B cell (primary cell): Measurements from ENCODE around the gene RAB3IP. TPM values are rescaled to one million over a fixed set of nuclear protein-coding genes. Genes with fewer than 3 reads are reported as not detected.

Experiments
- ATAC-seq: fragments of 200-7000 bp; cut with Tn5 transposase; one replicate; pipeline ENCODE4 v1.10.0; 2021; ENCODE audit warnings: low read depth, mild to moderate bottlenecking, moderate number of reproducible peaks, moderate library complexity
- CTCF ChIA-PET: fragments of 350-600 bp; sonication (Branson Sonifier 250); formaldehyde crosslinking; loops from one replicate; lab custom pipeline; 2021; ENCODE audit warnings: antibody characterized with exemption, inconsistent platforms; lab: Charles Lee
- POLR2A ChIA-PET: fragments of 350-600 bp; sonication (Branson Sonifier 250); formaldehyde crosslinking; loops from one replicate; lab custom pipeline; 2021; ENCODE audit warnings: antibody characterized with exemption; lab: Charles Lee
- DNase-seq: peaks from one replicate; pipeline ENCODE4 v3.0.0; 2013
- H2AFZ ChIP-seq: 2 replicates; pipeline ENCODE4 v1.6.1; 2012; ENCODE audit warnings: mild to moderate bottlenecking, low read depth, low read length; ENCODE audit not compliant: insufficient read depth, poor library complexity, severe bottlenecking
- H3K27ac ChIP-seq, 2 donors: 1 replicate in 1 of 2; 2 replicates in 1 of 2; pipeline ENCODE4 v1.5.1; 2012 to 2013; ENCODE audit warnings: low read length in 2 of 2, mild to moderate bottlenecking in 2 of 2, moderate library complexity in 1 of 2
- H3K27me3 ChIP-seq, 4 experiments: fragments of 200-600 bp in 1 of 4; sonication (generic) in 1 of 4; replicated peaks in 1 of 4; 1 replicate in 2 of 4; 2 replicates in 2 of 4; pipeline versions ENCODE4 v1.6.1 to v1.7.0; 2013 to 2016; ENCODE audit warnings: low read length in 3 of 4, mild to moderate bottlenecking in 2 of 4, mixed read lengths in 1 of 4, moderate library complexity in 1 of 4; ENCODE audit not compliant: insufficient read depth in 4 of 4, control insufficient read depth in 3 of 4; ENCODE audit errors: control extremely low read depth in 1 of 4
- H3K36me3 ChIP-seq, 2 experiments: replicated peaks in 1 of 2; 1 replicate in 1 of 2; 2 replicates in 1 of 2; pipeline versions ENCODE4 v1.6.1 to v1.7.1; 2013; ENCODE audit warnings: low read length in 1 of 2; ENCODE audit not compliant: insufficient read depth in 2 of 2, control insufficient read depth in 1 of 2; ENCODE audit errors: control extremely low read depth in 1 of 2, extremely low read depth in 1 of 2
- H3K4me1 ChIP-seq, 2 donors: fragments of 200-600 bp in 1 of 2; sonication (generic) in 1 of 2; 1 replicate in 1 of 2; 2 replicates in 1 of 2; pipeline versions ENCODE4 v1.5.1 to v1.6.1; 2013 to 2017; ENCODE audit warnings: low read length in 2 of 2; ENCODE audit not compliant: control insufficient read depth in 2 of 2, insufficient read depth in 2 of 2
- H3K4me2 ChIP-seq: replicated peaks from 2 replicates; pipeline ENCODE3; 2012; ENCODE audit warnings: mild to moderate bottlenecking, low read depth, low read length; ENCODE audit not compliant: poor library complexity, severe bottlenecking
- H3K4me3 ChIP-seq, 5 experiments: fragments of 200-600 bp in 1 of 5; sonication (generic) in 1 of 5; 1 replicate in 3 of 5; 2 replicates in 2 of 5; pipeline versions ENCODE4 v1.5.1 to v1.7.0; 2011 to 2016; ENCODE audit warnings: low read length in 4 of 5, mild to moderate bottlenecking in 4 of 5, low read depth in 2 of 5, control low read depth in 1 of 5, moderate library complexity in 1 of 5; ENCODE audit not compliant: insufficient read depth in 1 of 5; ENCODE audit errors: control extremely low read depth in 1 of 5, extremely low read depth in 1 of 5
- H3K79me2 ChIP-seq: fragments of 200-600 bp; sonication (generic); one replicate; pipeline ENCODE4 v1.6.0; 2016; ENCODE audit warnings: low read length; ENCODE audit not compliant: control insufficient read depth, insufficient read depth
- H3K9ac ChIP-seq: fragments of 200-600 bp; sonication (generic); 2 replicates; pipeline ENCODE4 v1.6.1; 2017; ENCODE audit warnings: mild to moderate bottlenecking, low read length, moderate library complexity
- H3K9me3 ChIP-seq, 3 donors: one replicate each; pipeline versions ENCODE4 v1.6.1 to v1.7.1; 2013; ENCODE audit warnings: low read length in 2 of 3; ENCODE audit not compliant: control insufficient read depth in 2 of 3, insufficient read depth in 1 of 3; ENCODE audit errors: control extremely low read depth in 1 of 3
- H4K20me1 ChIP-seq: 2 replicates; pipeline ENCODE4 v1.6.0; 2012; ENCODE audit warnings: mild to moderate bottlenecking, low read length; ENCODE audit not compliant: insufficient read depth, control insufficient read depth, poor library complexity, severe bottlenecking
- H3K27ac Mint-ChIP-seq: one replicate; pipeline ENCODE4 v1.8.0; 2021; ENCODE audit warnings: mixed read lengths
- H3K27me3 Mint-ChIP-seq: one replicate; pipeline ENCODE4 v1.8.0; 2021; ENCODE audit warnings: mixed read lengths
- H3K4me1 Mint-ChIP-seq: one replicate; pipeline ENCODE4 v1.8.0; 2021; ENCODE audit warnings: mixed read lengths
- H3K4me3 Mint-ChIP-seq: one replicate; pipeline ENCODE4 v1.8.0; 2021; ENCODE audit warnings: mixed read lengths
- H3K9me3 Mint-ChIP-seq: one replicate; pipeline ENCODE4 v1.8.0; 2022; ENCODE audit warnings: mixed read lengths; ENCODE audit not compliant: insufficient read depth
- CTCF ChIP-seq: fragments of 200-600 bp; IDR thresholded peaks from one replicate; pipeline ENCODE4 v1.8.0; 2022; ENCODE audit warnings: antibody characterized with exemption, mild to moderate bottlenecking
- EZH2 ChIP-seq: IDR thresholded peaks from 2 replicates; pipeline ENCODE4 v1.6.1; 2012; ENCODE audit warnings: borderline replicate concordance, low read depth, mild to moderate bottlenecking, moderate library complexity, low read length; ENCODE audit not compliant: insufficient read depth, poor library complexity, severe bottlenecking
- WGBS: methylation state at CpG from one replicate; pipeline ENCODE4 v1.1.5; 2013; ENCODE audit warnings: missing lambda C conversion rate; ENCODE audit not compliant: insufficient coverage; 5-methylcytosine and 5-hydroxymethylcytosine counted together
- intact Hi-C: fragments of 100-400 bp; cut with micrococcal nuclease; formaldehyde crosslinking; loops from one replicate; pipeline ENCODE4 v1.10.0; 2022
- polyA plus RNA-seq: library from polyadenylated mRNA; depleted of rRNA; stranded (reverse); fragments of >200 nt; gene quantifications from 2 replicates; pipeline ENCODE4 v1.2.3, GENCODE V29; 2012
- total RNA-seq, 2 donors: library from RNA; stranded (reverse); fragments of 120-200 nt in 1 of 2; gene quantifications; 1 replicate in 1 of 2; 2 replicates in 1 of 2; pipeline versions ENCODE4 v1.2.3 to v1.2.4, GENCODE V29; 2013 to 2022

Gene RAB3IP
- total and polyA plus RNA-seq, 2 donors (not counting 1 experiment from before 2014, with no cell fraction given) = 11.2 to 37.9 TPM

- Histone ChIP-seq H2AFZ (no peak within 1 kb of the TSS), H3K27ac (no peak within 1 kb of the TSS), H3K27me3 (peaks cover 0 to 3% (median 0%) of the 10 kb centered on the region in 4 experiments), H3K9me3 (no peaks in the 10 kb centered on the region), H4K20me1 (no peaks in the 10 kb centered on the region), H3K4me3 (no peak within 1 kb of the TSS), H3K79me2 (no peaks in the 10 kb centered on the region), H3K4me1 (no peaks in the 10 kb centered on the region), H3K4me2 (no peak within 1 kb of the TSS), H3K9ac (no peak within 1 kb of the TSS), H3K36me3 (no peaks in the 10 kb centered on the region)
- intact Hi-C loops = no loop called here
- DNase-seq (no peak), ATAC-seq (no peak)
- Mint-ChIP-seq H3K9me3 (no peaks in the 10 kb centered on the region), H3K27me3 (peaks cover 15% of the 10 kb centered on the region), H3K4me3 (no peak within 1 kb of the TSS), H3K27ac (no peak within 1 kb of the TSS), H3K4me1 (no peaks in the 10 kb centered on the region)
- 90% methylated on average over 3 of the region's 5 CpGs for WGBS
- TF ChIP-seq CTCF (no peak), EZH2 (no peak)
- ChIA-PET POLR2A (no interaction called here), CTCF (no interaction called here)
Measured at GRCh38 chr12:69824966-69825560, 86.4 kb downstream of the RAB3IP start, which contains the start of gene MYRFL. MYRFL (plus strand) TSS chr12:69825227; CDS start chr12:69825518, 291 bp downstream.

- peaks cover 0 to 3% (median 0%) of the 10 kb centered on the region in 4 experiments for H3K27me3 ChIP-seq
- Mint-ChIP-seq H3K27ac (no peak overlapping the region), H3K4me1 (no peaks in the 10 kb centered on the region), H3K27me3 (peaks cover 21% of the 10 kb centered on the region), H3K4me3 (no peak overlapping the region), H3K9me3 (no peaks in the 10 kb centered on the region)
- no peak overlapping the region for H3K27ac ChIP-seq
- no peak overlapping the region for H2AFZ ChIP-seq
- TF ChIP-seq CTCF = no peak
- no peak for TF ChIP-seq EZH2
- WGBS = no CpG with 5 or more reads among the region's 5 CpGs
- H3K79me2 ChIP-seq = no peaks in the 10 kb centered on the region
- H3K4me2 ChIP-seq = no peak overlapping the region
- H3K4me1 ChIP-seq = no peaks in the 10 kb centered on the region
- intact Hi-C loops = no loop called here
- H4K20me1 ChIP-seq = no peaks in the 10 kb centered on the region
- no peak overlapping the region for H3K4me3 ChIP-seq
- no peak for DNase-seq
- no peaks in the 10 kb centered on the region for H3K9me3 ChIP-seq
- no peak overlapping the region for H3K9ac ChIP-seq
- H3K36me3 ChIP-seq = no peaks in the 10 kb centered on the region
- POLR2A ChIA-PET = no interaction called here
- CTCF ChIA-PET = no interaction called here
- no peak for ATAC-seq
Measured at GRCh38 chr12:69828897-69829296, 90.2 kb downstream of the RAB3IP start.
